OCI-LY3 (cell line): ENCODE data around the gene MIS18A.

Source experiments
- H2AFZ ChIP-seq: fragments of 200-600, 300-600 bp; shearing (Covaris generic); 2 replicates; pipeline ENCODE4 v1.6.0; 2014; ENCODE audit warnings: antibody characterized with exemption, low read depth, low read length
- H3K27ac ChIP-seq: fragments of 200-600, 300-600 bp; sonication (generic); 2 replicates; pipeline ENCODE4 v1.5.1; 2014; ENCODE audit warnings: mild to moderate bottlenecking, low read length, moderate library complexity, mixed read lengths
- H3K27me3 ChIP-seq: fragments of 200-600, 300-600 bp; sonication (generic); 2 replicates; pipeline ENCODE4 v1.6.1; 2014; ENCODE audit warnings: low read depth, low read length, mixed read lengths
- H3K36me3 ChIP-seq: fragments of 200-600, 300-600 bp; sonication (generic); replicated peaks from 2 replicates; pipeline ENCODE3; 2014; ENCODE audit warnings: low read depth, low read length, mixed read lengths
- H3K4me1 ChIP-seq: fragments of 300-600, 200-600 bp; sonication (generic); 2 replicates; pipeline ENCODE4 v1.6.1; 2014; ENCODE audit warnings: low read length, mixed read lengths
- H3K4me2 ChIP-seq: fragments of 200-600, 300-600 bp; sonication (generic); 2 replicates; pipeline ENCODE4 v1.6.1; 2014; ENCODE audit warnings: low read length, mixed read lengths
- H3K4me3 ChIP-seq: fragments of 300-600, 200-600 bp; sonication (generic); 2 replicates; pipeline ENCODE4 v1.5.1; 2014; ENCODE audit warnings: antibody characterized with exemption, mild to moderate bottlenecking, low read length, moderate library complexity
- H3K79me2 ChIP-seq: fragments of 300-600, 200-600 bp; shearing (Covaris generic); 2 replicates; pipeline ENCODE4 v1.6.1; 2014; ENCODE audit warnings: mild to moderate bottlenecking, low read length, mixed read lengths
- H3K9ac ChIP-seq: fragments of 300-600, 200-600 bp; shearing (Covaris generic); 2 replicates; pipeline ENCODE4 v1.6.0; 2014; ENCODE audit warnings: mild to moderate bottlenecking, low read length, moderate library complexity
- H3K9me3 ChIP-seq: fragments of 200-600, 300-600 bp; shearing (Covaris generic); 2 replicates; pipeline ENCODE4 v1.6.1; 2014; ENCODE audit warnings: low read length, mixed read lengths; ENCODE audit not compliant: insufficient read depth
- H4K20me1 ChIP-seq: fragments of 200-600, 300-600 bp; sonication (generic); 2 replicates; pipeline ENCODE4 v1.6.1; 2016; ENCODE audit warnings: low read length, mixed read lengths; ENCODE audit not compliant: insufficient read depth
- CTCF ChIP-seq: fragments of 200-600, 300-600 bp; sonication (generic); IDR thresholded peaks from 2 replicates; pipeline ENCODE4 v1.5.1; 2014; ENCODE audit warnings: antibody characterized with exemption, low read length, low read depth
- EZH2phosphoT487 ChIP-seq: fragments of 200-600 bp; shearing (Covaris generic); IDR thresholded peaks from 2 replicates; pipeline ENCODE4 v1.6.1; 2018; ENCODE audit warnings: antibody characterized with exemption, mixed run types, low read depth

Gene MIS18A

GRCh38 chr21:32233722-32234301, 45.0 kb downstream of the MIS18A start:
- Histone ChIP-seq H3K4me3 (no peak overlapping the region), H3K9ac (no peak overlapping the region), H3K4me2 (no peak overlapping the region), H3K4me1 (peaks cover 4% of the 10 kb centered on the region), H2AFZ (no peak overlapping the region), H3K27me3 (peaks cover 20% of the 10 kb centered on the region), H4K20me1 (no peaks in the 10 kb centered on the region), H3K36me3 (no peaks in the 10 kb centered on the region), H3K9me3 (no peaks in the 10 kb centered on the region), H3K79me2 (no peaks in the 10 kb centered on the region), H3K27ac (no peak overlapping the region)
- TF ChIP-seq CTCF, result no peak
- no peak for TF ChIP-seq EZH2phosphoT487

DNA sequence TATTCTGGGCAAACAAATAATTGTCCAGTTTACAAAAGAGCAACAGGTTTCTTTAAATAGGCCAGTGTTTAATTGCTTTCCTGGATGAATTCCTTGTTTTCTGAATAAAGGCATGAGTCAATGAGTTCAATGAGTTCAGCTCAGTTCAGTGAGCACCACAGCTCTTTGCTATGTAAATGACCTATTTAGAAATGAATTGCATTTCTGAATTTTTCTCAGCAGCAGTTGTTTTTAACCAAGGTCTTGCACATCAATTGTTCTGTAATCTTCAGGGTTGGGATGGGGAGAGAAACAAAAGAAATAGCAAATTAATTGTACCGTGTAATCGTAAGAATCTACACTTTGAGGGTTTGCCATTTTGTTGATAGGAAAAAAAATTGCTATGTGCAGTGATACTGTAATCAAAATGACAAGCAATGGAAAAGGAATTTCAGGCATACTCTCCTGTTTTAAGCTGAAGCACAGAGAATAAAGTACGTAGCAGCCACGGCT, 45.7 kb downstream of the MIS18A start:
- Histone ChIP-seq H3K9me3 (no peaks in the 10 kb centered on the region), H3K4me2 (no peak overlapping the region), H2AFZ (no peak overlapping the region), H4K20me1 (no peaks in the 10 kb centered on the region), H3K4me1 (no peaks in the 10 kb centered on the region), H3K9ac (no peak overlapping the region), H3K79me2 (no peaks in the 10 kb centered on the region), H3K27ac (no peak overlapping the region), H3K4me3 (no peak overlapping the region), H3K27me3 (peaks cover 13% of the 10 kb centered on the region), H3K36me3 (no peaks in the 10 kb centered on the region)
- TF ChIP-seq EZH2phosphoT487 (no peak), CTCF (no peak)

DNA sequence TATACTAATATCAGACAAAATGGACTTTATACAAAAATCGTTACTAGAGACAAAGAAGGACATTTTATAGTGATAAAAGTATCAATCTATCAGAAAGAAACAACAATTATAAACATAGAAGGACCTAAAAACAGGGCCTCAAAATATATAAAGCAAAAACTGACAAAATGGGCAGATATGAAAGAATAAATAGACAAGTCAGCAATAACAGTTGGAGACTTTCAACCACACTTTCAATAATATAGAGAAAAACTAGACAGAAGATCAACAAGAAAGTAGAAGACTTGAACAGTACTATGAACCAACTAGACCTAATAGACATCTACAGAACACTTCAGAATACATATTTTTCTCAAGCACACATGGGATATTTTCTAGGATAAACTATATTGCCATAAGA, 52.4 kb downstream of the MIS18A start:
- Histone ChIP-seq H3K27me3 (no peaks in the 10 kb centered on the region), H3K9me3 (no peaks in the 10 kb centered on the region), H3K79me2 (no peaks in the 10 kb centered on the region), H4K20me1 (no peaks in the 10 kb centered on the region), H3K4me3 (no peak overlapping the region), H3K9ac (no peak overlapping the region), H3K27ac (no peak overlapping the region), H3K36me3 (no peaks in the 10 kb centered on the region), H3K4me1 (no peaks in the 10 kb centered on the region), H3K4me2 (no peak overlapping the region), H2AFZ (no peak overlapping the region)
- TF ChIP-seq EZH2phosphoT487 (no peak), CTCF (no peak)
